Measurements from ENCODE around the gene ITGB6. TPM values are rescaled to one million over a fixed set of nuclear protein-coding genes. Genes with fewer than 3 reads are reported as not detected.
A peak's percentile ranks its signal among the peaks of the same experiment; 100 is the strongest.

Gene ITGB6
- total RNA-seq, 1 donor from 2014 or later, result 2.9 TPM

- no peak for ATAC-seq (ENCODE audit: poor library complexity)
- intact Hi-C loops (cut with DNase I), result no loop called here
These were observed 22.6 kb upstream of the ITGB6 start for GRCh38 chr2:160222546-160223283.

GRCh38 chr2:160221391-160222276, 21.6 kb upstream of the ITGB6 start:
- peak; percentile 68 for DNase-seq
- intact Hi-C loops (cut with DNase I), result no loop called here
- ATAC-seq (ENCODE audit: poor library complexity), result peak; percentile 97

More at GRCh38 chr2:160222546-160223283, 22.6 kb upstream of the ITGB6 start:
- no peak for DNase-seq

GRCh38 chr2:160220545-160221009, 20.5 kb upstream of the ITGB6 start:
- no peak for DNase-seq
- ATAC-seq (ENCODE audit: poor library complexity), result peak; percentile 8
- intact Hi-C loops (cut with DNase I), result no loop called here

- no peak for ATAC-seq (ENCODE audit: poor library complexity)
- DNase-seq, result no peak
- intact Hi-C loops (cut with DNase I), result no loop called here
These were observed 20.0 kb upstream of the ITGB6 start for GRCh38 chr2:160220026-160220425.

- intact Hi-C loops (cut with DNase I), result no loop called here
- ATAC-seq (ENCODE audit: poor library complexity) (peak; percentile 96), DNase-seq (no peak)
These were observed 14.7 kb upstream of the ITGB6 start for GRCh38 chr2:160214461-160215445.

- no peak for ATAC-seq (ENCODE audit: poor library complexity)
- no peak for DNase-seq
- intact Hi-C loops (cut with DNase I), result no loop called here
These were observed 13.4 kb upstream of the ITGB6 start for GRCh38 chr2:160213511-160213910.

GRCh38 chr2:160210599-160211138, 10.6 kb upstream of the ITGB6 start:
- DNase-seq (peak; percentile 63), ATAC-seq (ENCODE audit: poor library complexity) (no peak)
- intact Hi-C loops (cut with DNase I), result no loop called here

- intact Hi-C loops (cut with DNase I), result no loop called here
- no peak for ATAC-seq (ENCODE audit: poor library complexity)
- DNase-seq, result no peak
These were observed 9.4 kb upstream of the ITGB6 start for GRCh38 chr2:160209516-160209856.

GRCh38 chr2:160208655-160209515, 8.8 kb upstream of the ITGB6 start:
- no peak for ATAC-seq (ENCODE audit: poor library complexity)
- no peak for DNase-seq
- intact Hi-C loops (cut with DNase I), result no loop called here

- DNase-seq, result peak; percentile 79
These were observed 8.0 kb upstream of the ITGB6 start for GRCh38 chr2:160207804-160208654.

GRCh38 chr2:160207271-160207670, 7.2 kb upstream of the ITGB6 start:
- DNase-seq (no peak), ATAC-seq (ENCODE audit: poor library complexity) (no peak)
- intact Hi-C loops (cut with DNase I), result no loop called here

More at GRCh38 chr2:160207804-160208654, 8.0 kb upstream of the ITGB6 start:
- intact Hi-C loops (cut with DNase I), result no loop called here
- peak; percentile 83 for ATAC-seq (ENCODE audit: poor library complexity)

- no peak for DNase-seq
- ATAC-seq (ENCODE audit: poor library complexity), result no peak
- intact Hi-C loops (cut with DNase I), result no loop called here
These were observed 6.4 kb upstream of the ITGB6 start for GRCh38 chr2:160206436-160206835.

- ATAC-seq (ENCODE audit: poor library complexity) (no peak), DNase-seq (no peak)
- intact Hi-C loops (cut with DNase I), result no loop called here
These were observed 5.4 kb upstream of the ITGB6 start for GRCh38 chr2:160205505-160205904.

- no peak for ATAC-seq (ENCODE audit: poor library complexity)
- intact Hi-C loops (cut with DNase I), result no loop called here
These were observed 3.4 kb upstream of the ITGB6 start for GRCh38 chr2:160203422-160203821.

GRCh38 chr2:160203007-160203406, 2.9 kb upstream of the ITGB6 start:
- DNase-seq (no peak), ATAC-seq (ENCODE audit: poor library complexity) (no peak)
- intact Hi-C loops (cut with DNase I), result no loop called here

More at GRCh38 chr2:160203422-160203821, 3.4 kb upstream of the ITGB6 start:
- no peak for DNase-seq

- no peak for DNase-seq
- ATAC-seq (ENCODE audit: poor library complexity), result no peak
- intact Hi-C loops (cut with DNase I), result no loop called here
These were observed 1.9 kb upstream of the ITGB6 start for GRCh38 chr2:160201849-160202539.

Data from Right ventricle myocardium superior (tissue), 1 donor.